OCI-LY7 (cell line): ENCODE results near the gene GEMIN5. TPM values are rescaled to one million over a fixed set of nuclear protein-coding genes. Genes with fewer than 3 reads are reported as not detected.
A peak's percentile ranks its signal among the peaks of the same experiment; 100 is the strongest.

Experiments used
- BruUV-seq: library from RNA; stranded (reverse); fragments of 400-500 nt; replicated peaks from 2 replicates; lab custom pipeline; 2021; lab: Mats Ljungman, UMichigan
- CTCF ChIA-PET: fragments of 300-600 bp; sonication (Branson Sonifier 250); formaldehyde crosslinking; loops from one replicate; lab custom pipeline; 2022; ENCODE audit warnings: antibody characterized with exemption; ENCODE audit not compliant: unreplicated experiment; lab: Charles Lee
- POLR2A ChIA-PET: fragments of 300-600 bp; sonication (Branson Sonifier 250); formaldehyde crosslinking; loops from one replicate; lab custom pipeline; 2022; ENCODE audit warnings: antibody characterized with exemption; lab: Charles Lee
- DNase-seq: peaks from one replicate; pipeline ENCODE4 v3.0.0-alpha.2; 2015; ENCODE audit warnings: low spot score
- H2AFZ ChIP-seq: fragments of 200-600 bp; sonication (generic), shearing (Covaris generic); 2 replicates; pipeline ENCODE4 v1.6.1; 2014; ENCODE audit warnings: mild to moderate bottlenecking, antibody characterized with exemption, low read length, moderate library complexity
- H3K27ac ChIP-seq: fragments of 200-600 bp; sonication (generic); 2 replicates; pipeline ENCODE4 v1.5.1; 2014; ENCODE audit warnings: mixed run types, low read depth, mild to moderate bottlenecking, moderate library complexity, low read length, inconsistent platforms; ENCODE audit not compliant: poor library complexity, severe bottlenecking
- H3K36me3 ChIP-seq: fragments of 200-600 bp; sonication (generic); 2 replicates; pipeline ENCODE4 v1.6.1; 2014; ENCODE audit warnings: mild to moderate bottlenecking, antibody characterized with exemption, low read length, moderate library complexity, mixed read lengths; ENCODE audit not compliant: insufficient read depth
- H3K4me1 ChIP-seq: fragments of 200-600 bp; sonication (generic); 2 replicates; pipeline ENCODE4 v1.5.1; 2014; ENCODE audit warnings: mild to moderate bottlenecking, low read length; ENCODE audit not compliant: insufficient read depth, poor library complexity, severe bottlenecking
- H3K4me2 ChIP-seq: fragments of 200-600 bp; sonication (generic); 2 replicates; pipeline ENCODE4 v1.6.1; 2014; ENCODE audit warnings: mild to moderate bottlenecking, low read length
- H3K4me3 ChIP-seq: fragments of 200-600 bp; sonication (generic); 2 replicates; pipeline ENCODE4 v1.5.1; 2014; ENCODE audit warnings: mild to moderate bottlenecking, low read depth, low read length; ENCODE audit not compliant: poor library complexity, severe bottlenecking
- H3K79me2 ChIP-seq: fragments of 200-600 bp; sonication (generic); 2 replicates; pipeline ENCODE4 v1.6.1; 2016; ENCODE audit warnings: low read depth, mild to moderate bottlenecking, low read length, moderate library complexity, mixed read lengths; ENCODE audit not compliant: insufficient read depth
- H3K9me2 ChIP-seq: fragments of 200-600 bp; sonication (generic); 2 replicates; pipeline ENCODE4 v1.6.1; 2016; ENCODE audit warnings: mild to moderate bottlenecking, low read length, mixed read lengths; ENCODE audit not compliant: insufficient read depth
- H3K9me3 ChIP-seq: fragments of 200-600 bp; sonication (generic); 2 replicates; pipeline ENCODE4 v1.6.1; 2014; ENCODE audit warnings: mild to moderate bottlenecking, mixed run types, low read length, mixed read lengths
- H4K20me1 ChIP-seq: fragments of 200-600 bp; sonication (generic); 2 replicates; pipeline ENCODE4 v1.6.1; 2014; ENCODE audit warnings: mild to moderate bottlenecking, antibody characterized with exemption, low read length, moderate library complexity, mixed read lengths; ENCODE audit not compliant: insufficient read depth
- EZH2phosphoT487 ChIP-seq: fragments of 200-600 bp; sonication (generic); IDR thresholded peaks from 2 replicates; pipeline ENCODE4 v1.6.1; 2018; ENCODE audit warnings: low read depth, borderline replicate concordance, mild to moderate bottlenecking, mixed run types, antibody characterized with exemption, low read length, moderate library complexity, mixed read lengths
- intact Hi-C: fragments of 100-400 bp; cut with micrococcal nuclease; formaldehyde crosslinking; loops from one replicate; pipeline ENCODE4 v1.10.0; 2022; ENCODE audit not compliant: unreplicated experiment
- total RNA-seq, 2 experiments: library from RNA; depleted of rRNA in 1 of 2; stranded (reverse); fragments of >200 nt in 1 of 2; shearing (Covaris generic) in 1 of 2; gene quantifications; 2 replicates each; pipeline ENCODE4 v1.2.3, GENCODE V29; 2014 to 2022
- TF ChIP-seq, protein P1 (sequence below): fragments of 200-600 bp; sonication (generic); conservative IDR thresholded peaks from 2 replicates; pipeline ENCODE4 v1.5.1; 2014; ENCODE audit warnings: mild to moderate bottlenecking, antibody characterized with exemption, low read length, moderate library complexity, mixed read lengths

Gene GEMIN5
- total RNA-seq, 2 experiments from 2014 or later: 17.9 to 25.6 TPM

DNA sequence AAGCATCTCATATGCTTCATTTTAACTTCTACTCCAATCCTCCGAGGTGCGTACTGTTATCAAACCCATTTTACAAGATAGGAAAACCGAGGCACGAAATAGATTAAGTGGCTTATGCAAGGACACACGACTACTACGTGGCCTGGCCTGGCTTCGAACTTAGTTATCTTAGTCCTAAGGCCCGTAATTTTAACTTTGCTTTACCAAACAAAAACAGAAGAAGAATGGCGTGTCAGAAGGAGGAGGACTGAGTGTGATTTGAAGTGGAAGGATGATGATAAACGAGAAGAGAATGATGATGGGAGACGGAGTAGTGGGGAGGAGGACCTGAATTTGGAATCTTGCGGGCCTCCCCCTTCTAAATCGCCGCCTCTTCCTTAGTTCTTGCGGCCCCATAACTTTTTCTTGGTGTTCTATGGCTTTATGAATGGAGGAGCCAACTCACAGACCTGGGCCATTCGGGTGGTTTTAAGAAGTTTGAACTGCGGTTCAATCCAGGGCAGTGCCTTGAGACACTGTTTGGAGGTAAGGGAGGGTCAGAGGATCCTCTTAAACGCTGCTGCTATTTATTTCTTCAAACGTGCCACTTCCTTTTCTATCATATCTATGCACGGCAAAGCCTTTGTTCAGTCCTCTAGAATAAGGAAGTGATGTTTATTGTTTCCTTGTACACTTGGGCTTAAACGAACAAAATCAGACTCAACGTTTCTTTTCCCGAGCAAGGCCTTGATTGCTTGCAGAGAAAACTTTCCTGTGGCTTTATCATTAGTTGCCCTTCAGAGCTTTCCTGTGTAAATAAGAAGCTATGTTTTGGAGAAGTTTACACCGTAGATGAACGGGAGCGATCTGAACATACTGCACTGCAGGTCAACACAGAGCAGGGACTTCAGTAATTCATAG is 78.8 kb downstream of the GEMIN5 start:
- TF ChIP-seq, protein P1, sequence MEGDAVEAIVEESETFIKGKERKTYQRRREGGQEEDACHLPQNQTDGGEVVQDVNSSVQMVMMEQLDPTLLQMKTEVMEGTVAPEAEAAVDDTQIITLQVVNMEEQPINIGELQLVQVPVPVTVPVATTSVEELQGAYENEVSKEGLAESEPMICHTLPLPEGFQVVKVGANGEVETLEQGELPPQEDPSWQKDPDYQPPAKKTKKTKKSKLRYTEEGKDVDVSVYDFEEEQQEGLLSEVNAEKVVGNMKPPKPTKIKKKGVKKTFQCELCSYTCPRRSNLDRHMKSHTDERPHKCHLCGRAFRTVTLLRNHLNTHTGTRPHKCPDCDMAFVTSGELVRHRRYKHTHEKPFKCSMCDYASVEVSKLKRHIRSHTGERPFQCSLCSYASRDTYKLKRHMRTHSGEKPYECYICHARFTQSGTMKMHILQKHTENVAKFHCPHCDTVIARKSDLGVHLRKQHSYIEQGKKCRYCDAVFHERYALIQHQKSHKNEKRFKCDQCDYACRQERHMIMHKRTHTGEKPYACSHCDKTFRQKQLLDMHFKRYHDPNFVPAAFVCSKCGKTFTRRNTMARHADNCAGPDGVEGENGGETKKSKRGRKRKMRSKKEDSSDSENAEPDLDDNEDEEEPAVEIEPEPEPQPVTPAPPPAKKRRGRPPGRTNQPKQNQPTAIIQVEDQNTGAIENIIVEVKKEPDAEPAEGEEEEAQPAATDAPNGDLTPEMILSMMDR: no peak
- TF ChIP-seq EZH2phosphoT487: no peak
- TSS peak; percentile 65 for BruUV-seq
- H3K4me3 ChIP-seq: peak overlapping the region; percentile 97
- POLR2A ChIA-PET: interaction anchor here (0.7 to 1.5 kb wide), 5 partner anchors 17 to 175 kb away, joined by 3 to 5 read pairs (median 4); no protein-coding TSS in a partner anchor
- CTCF ChIA-PET: no interaction called here
- no peaks in the 10 kb centered on the region; the same call in 1 of the 2 replicates for H3K9me3 ChIP-seq
- H3K4me2 ChIP-seq: peak overlapping the region; percentile 95
- no peaks in the 10 kb centered on the region for H3K9me2 ChIP-seq
- H2AFZ ChIP-seq: peak overlapping the region; percentile 24; the same call in 1 of the 2 replicates
- peak; percentile 74 for DNase-seq
- peaks cover 45% of the 10 kb centered on the region for H3K36me3 ChIP-seq
- H3K79me2 ChIP-seq: peaks cover 57% of the 10 kb centered on the region
- H3K4me1 ChIP-seq: peaks cover 36% of the 10 kb centered on the region
- intact Hi-C loops: loop anchor here (1.0 to 5.0 kb wide), 5 partner anchors 82 to 668 kb away; partner anchors contain the start of genes GALNT10, LARP1, MRPL22 and SAP30L
- H3K27ac ChIP-seq: peak overlapping the region; percentile 89
- H4K20me1 ChIP-seq: peaks cover 28% of the 10 kb centered on the region

DNA sequence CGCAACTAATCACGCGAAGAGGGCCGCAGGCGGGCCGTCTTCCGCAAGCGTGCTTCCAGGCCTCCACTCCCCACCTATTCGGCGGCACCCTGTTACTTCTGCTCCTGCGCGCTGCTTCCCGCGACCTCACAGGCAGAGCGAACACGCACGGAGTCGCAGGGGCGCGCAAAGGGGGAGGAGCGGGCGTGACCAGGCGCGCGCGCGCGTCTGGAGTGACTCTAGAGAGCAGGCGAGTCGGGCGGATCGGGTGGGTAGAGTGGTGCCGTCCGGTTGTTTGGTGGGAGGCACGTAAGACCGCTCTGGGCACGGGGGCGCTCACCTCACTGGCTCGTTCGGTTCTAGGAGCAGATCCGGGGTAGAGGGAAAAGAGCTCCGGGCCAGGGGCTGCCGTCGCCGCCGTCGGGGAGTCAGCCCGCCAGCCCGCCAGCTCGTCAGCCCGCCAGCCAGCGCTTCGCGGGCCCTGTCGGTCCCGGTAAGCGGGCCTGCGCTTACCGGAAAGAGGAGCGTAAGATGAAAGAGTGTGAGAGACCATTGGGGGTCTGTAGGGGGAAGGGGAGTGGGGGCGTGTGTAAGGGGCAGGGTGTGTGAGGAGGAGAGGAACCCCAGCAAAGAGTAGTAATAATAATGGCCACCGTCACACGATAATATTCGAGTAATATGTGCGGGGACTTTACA is 79.6 kb downstream of the GEMIN5 start, which contains the start of gene CNOT8:
Gene CNOT8, plus strand, starts transcription at position 331 of the 675 bp plus-strand sequence. CDS start 4,652 bp downstream, outside the sequence.
- no TSS peak for BruUV-seq
- DNase-seq: peak; percentile 98
- peaks cover 36% of the 10 kb centered on the region for H3K4me1 ChIP-seq
- no peaks in the 10 kb centered on the region for H3K9me2 ChIP-seq
- POLR2A ChIA-PET: interaction anchor here (0.7 to 1.0 kb wide), 3 partner anchors 88 to 174 kb away, joined by 3 to 5 read pairs (median 3); no protein-coding TSS in a partner anchor
- CTCF ChIA-PET: no interaction called here
- H2AFZ ChIP-seq: peak within 1 kb of the TSS; percentile 85
- H3K4me2 ChIP-seq: peak within 1 kb of the TSS; percentile 95
- peak within 1 kb of the TSS; percentile 97 for H3K4me3 ChIP-seq
- intact Hi-C loops: loop anchor here (1.0 to 5.0 kb wide), 5 partner anchors 82 to 668 kb away; partner anchors contain the start of genes GALNT10, LARP1, MRPL22 and SAP30L
- peaks cover 28% of the 10 kb centered on the region for H4K20me1 ChIP-seq
- H3K36me3 ChIP-seq: peaks cover 37% of the 10 kb centered on the region
- TF ChIP-seq, protein P1: no peak
- TF ChIP-seq EZH2phosphoT487: no peak
- no peaks in the 10 kb centered on the region for H3K9me3 ChIP-seq
- H3K27ac ChIP-seq: peak within 1 kb of the TSS; percentile 89
- H3K79me2 ChIP-seq: peaks cover 49% of the 10 kb centered on the region
